ENCODE results near the gene LRCH1. TPM values are rescaled to one million over a fixed set of nuclear protein-coding genes. Genes with fewer than 3 reads are reported as not detected.

LRCH1 gene
- total and polyA plus RNA-seq, 5 donors = 4.8 to 11.4 (median 10.2) TPM

GRCh38 chr13:46552303-46552682 is 677 bp upstream of the LRCH1 start:
- WGBS = 31% methylated on average over 12 of the region's 12 CpGs
- Histone ChIP-seq H3K27me3 (ENCODE audit: control insufficient read depth, insufficient read depth) (no peaks in the 10 kb centered on the region), H3K4me1 (ENCODE audit: control insufficient read depth, insufficient read depth, low read length) (peaks cover 7% of the 10 kb centered on the region), H3K4me3 (ENCODE audit: low read length) (peak overlapping the region; percentile 79), H3K27ac (ENCODE audit: low read length) (no peak overlapping the region), H3K9me3 (ENCODE audit: control insufficient read depth, low read length) (no peaks in the 10 kb centered on the region)
- DNase-seq = peak in 2 of 3 donors; percentile 16 to 64
- intact Hi-C loops (cut with DNase I) = loop anchor here in 3 of 4 donors (5.0 kb wide), 3 partner anchors 60 to 170 kb away; no protein-coding TSS in a partner anchor
- ATAC-seq = no peak

GRCh38 chr13:46553521-46553885 is 533 bp downstream of the LRCH1 start:
- Histone ChIP-seq H3K9me3 (ENCODE audit: control insufficient read depth, low read length) (no peaks in the 10 kb centered on the region), H3K27me3 (ENCODE audit: control insufficient read depth, insufficient read depth) (no peaks in the 10 kb centered on the region), H3K4me3 (ENCODE audit: low read length) (peak overlapping the region; percentile 79), H3K4me1 (ENCODE audit: control insufficient read depth, insufficient read depth, low read length) (peaks cover 7% of the 10 kb centered on the region), H3K27ac (ENCODE audit: low read length) (peak overlapping the region; percentile 87)
- intact Hi-C loops (cut with DNase I) = loop anchor here in 3 of 4 donors (5.0 kb wide), 3 partner anchors 61 to 169 kb away; no protein-coding TSS in a partner anchor
- under 1% methylated on average over 34 of the region's 34 CpGs for WGBS
- ATAC-seq (peak in 1 of 2 donors; percentile 15), DNase-seq (peak in 1 of 3 donors; percentile 23)

GRCh38 chr13:46553886-46554858 is 1.2 kb downstream of the LRCH1 start:
- H3K27ac ChIP-seq (ENCODE audit: low read length) = peak overlapping the region; percentile 87
- intact Hi-C loops (cut with DNase I) = loop anchor here in 3 of 4 donors (5.0 kb wide), 3 partner anchors 62 to 168 kb away; no protein-coding TSS in a partner anchor
- DNase-seq (peak; percentile 76 to 89 (median 86)), ATAC-seq (peak; percentile 83)
- no peaks in the 10 kb centered on the region for H3K9me3 ChIP-seq (ENCODE audit: control insufficient read depth, low read length)
- H3K4me3 ChIP-seq (ENCODE audit: low read length) = peak overlapping the region; percentile 79
- under 1% methylated on average over 75 of the region's 75 CpGs for WGBS
- H3K4me1 ChIP-seq (ENCODE audit: control insufficient read depth, insufficient read depth, low read length) = peaks cover 10% of the 10 kb centered on the region
- no peaks in the 10 kb centered on the region for H3K27me3 ChIP-seq (ENCODE audit: control insufficient read depth, insufficient read depth)

DNA sequence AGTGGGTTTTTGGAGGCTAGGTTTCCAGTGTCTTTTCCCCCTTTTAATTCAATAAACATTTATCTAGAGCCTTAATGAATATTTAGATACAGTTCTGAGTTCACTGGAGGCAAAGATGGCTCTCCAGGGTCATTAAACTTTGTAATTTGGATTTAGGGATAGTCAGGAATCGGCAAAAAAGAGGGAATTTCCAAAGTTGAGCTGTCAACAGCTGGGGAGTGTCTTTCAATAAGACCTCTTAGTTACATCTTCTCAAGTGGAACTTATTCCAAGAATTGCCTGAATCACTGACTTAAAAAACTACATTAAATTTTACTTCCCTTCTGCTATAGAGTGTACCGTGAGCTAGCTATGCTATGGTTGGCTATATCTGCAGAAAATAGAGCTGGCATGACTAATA is 2.0 kb downstream of the LRCH1 start:
- DNase-seq = no peak
- WGBS = 29% methylated on average over 2 of the region's 2 CpGs
- intact Hi-C loops (cut with DNase I) = loop anchor here in 3 of 4 donors (5.0 kb wide), 3 partner anchors 63 to 167 kb away; no protein-coding TSS in a partner anchor
- no peaks in the 10 kb centered on the region for H3K9me3 ChIP-seq (ENCODE audit: control insufficient read depth, low read length)
- H3K27ac ChIP-seq (ENCODE audit: low read length) = peak overlapping the region; percentile 87
- ATAC-seq = no peak
- peaks cover 10% of the 10 kb centered on the region for H3K4me1 ChIP-seq (ENCODE audit: control insufficient read depth, insufficient read depth, low read length)
- H3K4me3 ChIP-seq (ENCODE audit: low read length) = peak overlapping the region; percentile 79
- no peaks in the 10 kb centered on the region for H3K27me3 ChIP-seq (ENCODE audit: control insufficient read depth, insufficient read depth)

GRCh38 chr13:46555722-46556417 is 2.9 kb downstream of the LRCH1 start:
- intact Hi-C loops (cut with DNase I) = no loop called here
- H3K9me3 ChIP-seq (ENCODE audit: control insufficient read depth, low read length) = no peaks in the 10 kb centered on the region
- DNase-seq = no peak
- H3K27ac ChIP-seq (ENCODE audit: low read length) = no peak overlapping the region
- H3K27me3 ChIP-seq (ENCODE audit: control insufficient read depth, insufficient read depth) = no peaks in the 10 kb centered on the region
- 61% methylated on average over 4 of the region's 4 CpGs for WGBS
- H3K4me3 ChIP-seq (ENCODE audit: low read length) = no peak overlapping the region
- peaks cover 10% of the 10 kb centered on the region for H3K4me1 ChIP-seq (ENCODE audit: control insufficient read depth, insufficient read depth, low read length)
- no peak for ATAC-seq

DNA sequence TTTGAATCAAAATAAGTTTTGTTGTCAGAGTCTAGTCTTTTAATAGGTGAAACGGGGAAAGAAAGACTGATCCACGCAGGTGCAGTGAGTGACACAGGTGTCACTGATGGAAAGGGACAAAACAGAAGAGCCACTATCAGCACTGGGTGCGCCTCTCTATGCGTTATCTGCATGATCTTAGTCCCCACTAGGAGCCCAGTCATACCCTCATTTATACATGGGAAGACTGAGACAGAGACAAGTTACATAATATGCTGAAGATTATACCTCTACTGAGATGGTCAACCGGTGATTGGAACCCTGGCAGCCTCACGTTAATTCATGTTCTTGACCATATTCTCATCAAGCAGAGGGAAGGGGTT is 3.4 kb downstream of the LRCH1 start:
- 88% methylated on average over 6 of the region's 6 CpGs for WGBS
- Histone ChIP-seq H3K4me1 (ENCODE audit: control insufficient read depth, insufficient read depth, low read length) (peaks cover 10% of the 10 kb centered on the region), H3K9me3 (ENCODE audit: control insufficient read depth, low read length) (no peaks in the 10 kb centered on the region), H3K27ac (ENCODE audit: low read length) (no peak overlapping the region), H3K27me3 (ENCODE audit: control insufficient read depth, insufficient read depth) (no peaks in the 10 kb centered on the region), H3K4me3 (ENCODE audit: low read length) (no peak overlapping the region)
- intact Hi-C loops (cut with DNase I) = no loop called here
- ATAC-seq (no peak), DNase-seq (no peak)

DNA sequence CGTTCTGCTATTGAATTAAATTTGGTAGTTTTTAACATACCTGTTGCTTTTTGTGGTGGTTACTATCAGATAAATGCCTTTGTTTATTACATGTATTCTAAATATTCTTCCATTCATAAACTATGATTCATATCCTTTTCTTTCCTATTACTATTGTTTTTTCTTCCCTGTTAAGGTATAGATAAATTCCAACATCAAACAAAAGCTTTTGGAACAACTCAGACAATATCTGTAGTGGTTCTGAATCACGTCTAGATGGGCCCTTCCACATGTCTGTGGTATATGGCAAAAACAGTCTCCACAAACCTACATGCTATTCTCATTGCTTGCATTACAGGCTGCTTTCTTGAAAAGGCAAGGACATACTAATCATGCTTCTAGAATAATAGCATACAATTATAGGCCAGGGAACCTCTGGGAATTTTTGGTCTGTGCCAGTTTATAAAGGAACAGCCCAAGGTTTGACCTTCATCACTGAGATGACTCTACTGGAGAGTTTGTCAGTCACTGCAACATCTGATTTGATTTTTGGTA is 6.4 kb downstream of the LRCH1 start:
- H3K4me1 ChIP-seq (ENCODE audit: control insufficient read depth, insufficient read depth, low read length) = peaks cover 7% of the 10 kb centered on the region
- H3K27ac ChIP-seq (ENCODE audit: low read length) = no peak overlapping the region
- no peak overlapping the region for H3K4me3 ChIP-seq (ENCODE audit: low read length)
- no peak for DNase-seq
- no peaks in the 10 kb centered on the region for H3K27me3 ChIP-seq (ENCODE audit: control insufficient read depth, insufficient read depth)
- WGBS = 63% methylated on average over 2 of the region's 2 CpGs
- no peak for ATAC-seq
- H3K9me3 ChIP-seq (ENCODE audit: control insufficient read depth, low read length) = no peaks in the 10 kb centered on the region
- intact Hi-C loops (cut with DNase I) = no loop called here

DNA sequence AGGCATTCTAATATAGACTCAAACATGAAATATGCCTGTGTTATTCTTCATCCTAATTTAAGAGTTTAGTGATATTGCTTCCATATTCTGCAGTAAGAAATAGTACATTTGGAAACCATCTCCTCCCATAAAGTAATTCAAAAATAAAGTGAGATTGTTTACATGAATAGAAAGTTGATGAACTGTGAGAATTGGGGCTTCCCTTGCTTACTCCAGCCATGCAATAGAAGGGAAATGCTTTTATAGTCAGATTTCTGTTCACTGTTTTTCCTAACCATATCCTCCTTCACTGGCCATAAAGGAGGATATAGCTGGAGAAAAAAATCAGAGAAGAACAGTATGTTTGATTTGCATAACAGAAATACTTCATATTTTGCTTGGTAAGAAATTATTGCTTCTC is 7.8 kb downstream of the LRCH1 start:
- no peak for ATAC-seq
- Histone ChIP-seq H3K27me3 (ENCODE audit: control insufficient read depth, insufficient read depth) (no peaks in the 10 kb centered on the region), H3K4me3 (ENCODE audit: low read length) (no peak overlapping the region), H3K27ac (ENCODE audit: low read length) (no peak overlapping the region), H3K4me1 (ENCODE audit: control insufficient read depth, insufficient read depth, low read length) (peaks cover 5% of the 10 kb centered on the region), H3K9me3 (ENCODE audit: control insufficient read depth, low read length) (no peaks in the 10 kb centered on the region)
- no peak for DNase-seq
- intact Hi-C loops (cut with DNase I) = no loop called here

- DNase-seq (no peak), ATAC-seq (no peak)
- Histone ChIP-seq H3K27me3 (ENCODE audit: control insufficient read depth, insufficient read depth) (no peaks in the 10 kb centered on the region), H3K27ac (ENCODE audit: low read length) (no peak overlapping the region), H3K4me3 (ENCODE audit: low read length) (no peak overlapping the region), H3K9me3 (ENCODE audit: control insufficient read depth, low read length) (no peaks in the 10 kb centered on the region), H3K4me1 (ENCODE audit: control insufficient read depth, insufficient read depth, low read length) (peaks cover 5% of the 10 kb centered on the region)
- intact Hi-C loops (cut with DNase I) = no loop called here
- WGBS = 61% methylated on average over 2 of the region's 2 CpGs
These were observed 8.3 kb downstream of the LRCH1 start for GRCh38 chr13:46561286-46561685.

DNA sequence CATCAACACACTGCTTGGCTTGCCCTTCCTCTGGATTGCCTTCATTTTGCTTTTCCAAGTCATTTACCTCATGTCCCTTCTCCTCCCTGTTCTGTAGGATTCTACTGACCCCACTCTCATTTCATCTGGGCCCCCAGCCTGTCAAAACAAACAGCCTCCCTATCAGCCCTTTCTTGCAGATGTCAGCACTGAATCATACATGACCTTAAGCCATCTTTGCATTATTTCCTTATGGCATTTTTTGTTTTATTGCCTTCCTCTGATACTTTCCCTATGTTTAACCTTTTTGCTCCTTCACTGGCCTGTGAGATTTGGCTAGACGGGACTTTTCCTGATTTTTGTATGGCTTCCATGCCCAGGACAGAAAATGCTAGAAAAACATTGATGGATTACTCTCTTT is 8.7 kb downstream of the LRCH1 start:
- Histone ChIP-seq H3K27ac (ENCODE audit: low read length) (no peak overlapping the region), H3K4me1 (ENCODE audit: control insufficient read depth, insufficient read depth, low read length) (peaks cover 5% of the 10 kb centered on the region), H3K4me3 (ENCODE audit: low read length) (no peak overlapping the region), H3K27me3 (ENCODE audit: control insufficient read depth, insufficient read depth) (no peaks in the 10 kb centered on the region), H3K9me3 (ENCODE audit: control insufficient read depth, low read length) (no peaks in the 10 kb centered on the region)
- ATAC-seq (no peak), DNase-seq (no peak)
- intact Hi-C loops (cut with DNase I) = no loop called here
- 93% methylated on average over 1 of the region's 1 CpG for WGBS

- H3K4me3 ChIP-seq (ENCODE audit: low read length) = no peak overlapping the region
- intact Hi-C loops (cut with DNase I) = no loop called here
- WGBS = 100% methylated on average over 2 of the region's 2 CpGs
- no peak overlapping the region for H3K27ac ChIP-seq (ENCODE audit: low read length)
- no peaks in the 10 kb centered on the region for H3K9me3 ChIP-seq (ENCODE audit: control insufficient read depth, low read length)
- no peak for ATAC-seq
- DNase-seq = no peak
- no peaks in the 10 kb centered on the region for H3K27me3 ChIP-seq (ENCODE audit: control insufficient read depth, insufficient read depth)
- H3K4me1 ChIP-seq (ENCODE audit: control insufficient read depth, insufficient read depth, low read length) = peaks cover 5% of the 10 kb centered on the region
These were observed 9.2 kb downstream of the LRCH1 start for GRCh38 chr13:46562152-46562551.

Data from right cardiac atrium (tissue), 5 donors.